Cardiac fibroblast (primary cell): ENCODE results near the gene B3GALT4.

Source experiments
- DNase-seq, 2 donors: peaks; one replicate each; pipeline versions ENCODE4 v3.0.0 to v3.0.0-alpha.2; 2010; ENCODE audit warnings: low read depth in 2 of 2
- H3K4me3 ChIP-seq, 2 donors: replicated peaks in 1 of 2; 1 replicate in 1 of 2; 2 replicates in 1 of 2; pipeline ENCODE4 v1.5.1; 2011; ENCODE audit warnings: low read depth in 2 of 2, low read length in 2 of 2, mild to moderate bottlenecking in 2 of 2, moderate library complexity in 1 of 2
- CTCF ChIP-seq: IDR thresholded peaks from one replicate; pipeline ENCODE4 v1.5.1; 2011; ENCODE audit warnings: low read depth, mild to moderate bottlenecking, low read length, inconsistent platforms

Gene B3GALT4

GRCh38 chr6:33314943-33315792, 38.2 kb downstream of the B3GALT4 start:
- peak; percentile 24 to 25 for DNase-seq
- H3K4me3 ChIP-seq, result peak overlapping the region; percentile 84 to 89
- no peak for TF ChIP-seq CTCF

- TF ChIP-seq CTCF, result no peak
- no peak overlapping the region for H3K4me3 ChIP-seq
- no peak for DNase-seq
Measured at GRCh38 chr6:33315793-33316602, 39.1 kb downstream of the B3GALT4 start.

GRCh38 chr6:33316603-33317418, 39.9 kb downstream of the B3GALT4 start:
- TF ChIP-seq CTCF, result no peak
- DNase-seq, result no peak
- H3K4me3 ChIP-seq, result peak overlapping the region; percentile 55 to 63

GRCh38 chr6:33317419-33317668, 40.4 kb downstream of the B3GALT4 start:
- no peak for TF ChIP-seq CTCF
- DNase-seq, result no peak
- H3K4me3 ChIP-seq, result peak overlapping the region; percentile 55 to 63

- peak; percentile 99 to 100 for DNase-seq
- H3K4me3 ChIP-seq, result peak within 1 kb of the TSS; percentile 55 to 63
- TF ChIP-seq CTCF, result no peak
Measured at GRCh38 chr6:33317669-33318425, 40.9 kb downstream of the B3GALT4 start, which contains the start of gene ZBTB22. Gene ZBTB22 (minus strand): TSS chr6:33317744. CDS start chr6:33316916, 828 bp downstream.
